Right renal cortex interstitium (tissue), 3 donors: Measurements from ENCODE around the gene MLEC. TPM values are rescaled to one million over a fixed set of nuclear protein-coding genes. Genes with fewer than 3 reads are reported as not detected.

Source experiments
- DNase-seq, 3 donors: peaks; one replicate each; pipeline ENCODE4 v3.0.0-alpha.2; 2013; ENCODE audit warnings: low read depth in 3 of 3, low spot score in 2 of 3
- polyA plus RNA-seq, 3 donors: library from polyadenylated mRNA; unstranded; fragments of 120-200 nt; gene quantifications; one replicate each; pipeline ENCODE4 v1.2.1, GENCODE V29; 2013; ENCODE audit not compliant: insufficient read length in 3 of 3

The MLEC gene
- polyA plus RNA-seq, 3 donors = 177 to 191 (median 185) TPM

- DNase-seq = no peak
Measured at GRCh38 chr12:120690083-120690450, 3.1 kb downstream of the MLEC start.

GRCh38 chr12:120690978-120691377 is 4.0 kb downstream of the MLEC start:
- DNase-seq = no peak

- no peak for DNase-seq
Measured at GRCh38 chr12:120692524-120693033, 5.6 kb downstream of the MLEC start.

- no peak for DNase-seq
Measured at GRCh38 chr12:120693848-120694247, 6.9 kb downstream of the MLEC start.

- no peak for DNase-seq
Measured at GRCh38 chr12:120696626-120697025, 9.7 kb downstream of the MLEC start.

GRCh38 chr12:120697344-120697743 is 10.4 kb downstream of the MLEC start:
- no peak for DNase-seq

- no peak for DNase-seq
Measured at GRCh38 chr12:120698665-120699064, 11.7 kb downstream of the MLEC start.

- DNase-seq = no peak
Measured at GRCh38 chr12:120699553-120699952, 12.6 kb downstream of the MLEC start.

- no peak for DNase-seq
Measured at GRCh38 chr12:120700886-120701285, 13.9 kb downstream of the MLEC start.

- DNase-seq = no peak
Measured at GRCh38 chr12:120702637-120703036, 15.7 kb downstream of the MLEC start.

GRCh38 chr12:120703311-120703942 is 16.5 kb downstream of the MLEC start:
- DNase-seq = no peak

GRCh38 chr12:120705618-120706017 is 18.7 kb downstream of the MLEC start:
- DNase-seq = no peak

GRCh38 chr12:120706029-120706428 is 19.1 kb downstream of the MLEC start:
- DNase-seq = no peak

- no peak for DNase-seq
Measured at GRCh38 chr12:120708651-120709050, 21.7 kb downstream of the MLEC start.

- no peak for DNase-seq
Measured at GRCh38 chr12:120710031-120710804, 23.3 kb downstream of the MLEC start, which contains the start of gene UNC119B. Gene UNC119B (plus strand): TSS chr12:120710458. CDS start chr12:120710475, 17 bp downstream.

GRCh38 chr12:120710805-120711296 is 23.9 kb downstream of the MLEC start:
- DNase-seq = no peak

- no peak for DNase-seq
Measured at GRCh38 chr12:120711411-120711810, 24.5 kb downstream of the MLEC start.

- no peak for DNase-seq
Measured at GRCh38 chr12:120712610-120713009, 25.7 kb downstream of the MLEC start.

- peak in 2 of 3 donors; percentile 71 to 75 for DNase-seq
Measured at GRCh38 chr12:120713861-120714482, 27.0 kb downstream of the MLEC start.

GRCh38 chr12:120718055-120718454 is 31.1 kb downstream of the MLEC start:
- DNase-seq = no peak

GRCh38 chr12:120719072-120719471 is 32.1 kb downstream of the MLEC start:
- no peak for DNase-seq
